HepG2 (cell line): ENCODE measurements around the gene SMYD1. TPM values are rescaled to one million over a fixed set of nuclear protein-coding genes. Genes with fewer than 3 reads are reported as not detected.

Experiments
- BCL6 ChIP-seq: IDR thresholded peaks from 2 replicates; pipeline ENCODE4 v1.6.1; 2016; ENCODE audit warnings: missing genetic modification reagents, missing compliant biosample characterization
- HNF1A ChIP-seq, 2 experiments: sonication (generic) in 1 of 2; formaldehyde crosslinking in 1 of 2; IDR thresholded peaks; 2 replicates each; pipeline versions ENCODE4 v1.4.0 to v1.6.1; 2016 to 2020; ENCODE audit warnings: borderline replicate concordance in 1 of 2, low read depth in 1 of 2, mild to moderate bottlenecking in 1 of 2, missing genetic modification reagents in 1 of 2
- JUNB ChIP-seq: sonication (generic); formaldehyde crosslinking; IDR thresholded peaks from 2 replicates; pipeline ENCODE4 v1.8.0; 2022; ENCODE audit warnings: missing genetic modification reagents, mild to moderate bottlenecking, borderline replicate concordance
- KDM4B ChIP-seq: sonication (generic); formaldehyde crosslinking; IDR thresholded peaks from 2 replicates; pipeline ENCODE4 v1.4.0; 2020; ENCODE audit warnings: missing genetic modification reagents
- MTF1 ChIP-seq: sonication (generic); formaldehyde crosslinking; IDR thresholded peaks from 2 replicates; pipeline ENCODE4 v1.5.0; 2020; ENCODE audit warnings: missing genetic modification reagents
- MXD3 ChIP-seq: IDR thresholded peaks from 2 replicates; pipeline ENCODE4 v1.6.1; 2016; ENCODE audit warnings: mild to moderate bottlenecking, missing biosample characterization, missing genetic modification reagents
- MYPOP ChIP-seq: sonication (generic); formaldehyde crosslinking; IDR thresholded peaks from 2 replicates; pipeline ENCODE4 v1.8.1; 2023; ENCODE audit warnings: mild to moderate bottlenecking, moderate library complexity, missing genetic modification reagents
- NFIC ChIP-seq: IDR thresholded peaks from 2 replicates; pipeline ENCODE4 v1.6.1; 2012; ENCODE audit warnings: mild to moderate bottlenecking, low read length, inconsistent platforms
- RELA ChIP-seq: sonication (generic); formaldehyde crosslinking; IDR thresholded peaks from 2 replicates; pipeline ENCODE4 v1.4.0; 2020; ENCODE audit warnings: missing genetic modification reagents
- WIZ ChIP-seq: sonication (generic); formaldehyde crosslinking; IDR thresholded peaks from 2 replicates; pipeline ENCODE4 v1.5.1; 2020; ENCODE audit warnings: mild to moderate bottlenecking, missing genetic modification reagents
- ZBTB38 ChIP-seq: sonication (generic); formaldehyde crosslinking; IDR thresholded peaks from 2 replicates; pipeline ENCODE4 v1.5.1; 2020; ENCODE audit warnings: mild to moderate bottlenecking, missing genetic modification reagents
- ZFP41 ChIP-seq: sonication (generic); formaldehyde crosslinking; IDR thresholded peaks from 2 replicates; pipeline ENCODE4 v1.4.0; 2020; ENCODE audit warnings: mild to moderate bottlenecking, missing genetic modification reagents, borderline replicate concordance
- ZMAT3 ChIP-seq: sonication (generic); formaldehyde crosslinking; conservative IDR thresholded peaks from 2 replicates; pipeline ENCODE4 v1.7.0; 2021; ENCODE audit warnings: missing genetic modification reagents
- ZNF160 ChIP-seq: sonication (generic); formaldehyde crosslinking; IDR thresholded peaks from 2 replicates; pipeline ENCODE4 v1.8.0; 2022; ENCODE audit warnings: mild to moderate bottlenecking, inconsistent platforms, missing genetic modification reagents
- ZNF18 ChIP-seq: sonication (generic); formaldehyde crosslinking; IDR thresholded peaks from 2 replicates; pipeline ENCODE4 v1.8.0; 2022; ENCODE audit warnings: mild to moderate bottlenecking, missing genetic modification reagents; ENCODE audit not compliant: insufficient replicate concordance
- ZNF281 ChIP-seq: sonication (generic); formaldehyde crosslinking; IDR thresholded peaks from 2 replicates; pipeline ENCODE4 v1.4.0; 2020; ENCODE audit warnings: missing genetic modification reagents, borderline replicate concordance
- ZNF30 ChIP-seq: sonication (generic); formaldehyde crosslinking; IDR thresholded peaks from 2 replicates; pipeline ENCODE4 v1.5.0; 2020; ENCODE audit warnings: mild to moderate bottlenecking, missing genetic modification reagents
- ZNF468 ChIP-seq: sonication (generic); formaldehyde crosslinking; IDR thresholded peaks from 2 replicates; pipeline ENCODE4 v1.8.0; 2022; ENCODE audit warnings: mild to moderate bottlenecking, moderate library complexity, missing genetic modification reagents
- ZNF652 ChIP-seq: IDR thresholded peaks from 2 replicates; pipeline ENCODE4 v1.6.1; 2016; ENCODE audit warnings: low read depth, borderline replicate concordance
- ZNF788 ChIP-seq: sonication (generic); formaldehyde crosslinking; IDR thresholded peaks from 2 replicates; pipeline ENCODE4 v1.5.0; 2020; ENCODE audit warnings: mild to moderate bottlenecking, missing genetic modification reagents, borderline replicate concordance
- polyA plus RNA-seq, 8 experiments: library from polyadenylated mRNA; depleted of rRNA in 3 of 8; stranded (reverse) in 7 of 8; unstranded in 1 of 8; fragments of >200 nt; fragmentation: Illumina TruSeq in 4 of 8; extraction: Trizol in 4 of 8; gene quantifications; 2 replicates each; pipeline versions ENCODE4 v1.2.1 to v1.2.3, GENCODE V29; 2011 to 2016; ENCODE audit warnings: low read depth in 4 of 8, missing spikeins in 1 of 8, mixed read lengths in 1 of 8; ENCODE audit not compliant: insufficient read depth in 1 of 8
- total RNA-seq, 5 experiments: library from RNA; depleted of rRNA; stranded (reverse); fragments of >200 nt; fragmentation: Illumina TruSeq; extraction: Trizol; gene quantifications; 2 replicates each; pipeline ENCODE4 v1.2.3, GENCODE V29; 2016; ENCODE audit warnings: low read depth in 1 of 5

The SMYD1 gene
- total and polyA plus RNA-seq, 2 of the 13 experiments (the other 11 are each of a cell fraction or from before 2014, with no cell fraction given) = not detected

- peak; percentile 34; the same call in 1 of the 2 replicates for TF ChIP-seq ZNF281 (CRISPR knock-in tag)
- TF ChIP-seq MXD3 (CRISPR knock-in tag) = no peak
- no peak for TF ChIP-seq ZFP41 (CRISPR knock-in tag)
- peak; percentile 93 for TF ChIP-seq ZNF652 (CRISPR knock-in tag)
- peak; percentile 98 for TF ChIP-seq HNF1A (IDR thresholded peaks at IDR 0.05; ENCODE audit: low read depth)
- peak; percentile 99 for TF ChIP-seq HNF1A (CRISPR knock-in tag; IDR thresholded peaks at IDR 0.05; ENCODE audit: borderline replicate concordance)
- TF ChIP-seq ZNF18 = no peak
- no peak for TF ChIP-seq JUNB (CRISPR knock-in tag)
- TF ChIP-seq RELA (CRISPR knock-in tag) = peak; percentile 99
- peak; percentile 29; the same call in 1 of the 2 replicates for TF ChIP-seq ZBTB38
- TF ChIP-seq MYPOP (CRISPR knock-in tag) = no peak; the same call in 1 of the 2 replicates
- peak; percentile 44; the same call in 1 of the 2 replicates for TF ChIP-seq ZNF788 (CRISPR knock-in tag)
- no peak for TF ChIP-seq ZNF160 (CRISPR knock-in tag)
- no peak for TF ChIP-seq ZNF30 (CRISPR knock-in tag)
- peak; percentile 87 for TF ChIP-seq BCL6 (CRISPR knock-in tag)
- no peak for TF ChIP-seq ZMAT3 (CRISPR knock-in tag)
- TF ChIP-seq NFIC = peak; percentile 86
- no peak for TF ChIP-seq ZNF468 (CRISPR knock-in tag)
- no peak for TF ChIP-seq MTF1 (CRISPR knock-in tag)
- peak; percentile 94 for TF ChIP-seq KDM4B (CRISPR knock-in tag)
- TF ChIP-seq WIZ (CRISPR knock-in tag) = no peak
Measured at GRCh38 chr2:88139203-88139702, 71.6 kb downstream of the SMYD1 start (continued).
